ENCODE data around the gene POLR1C.

DNA sequence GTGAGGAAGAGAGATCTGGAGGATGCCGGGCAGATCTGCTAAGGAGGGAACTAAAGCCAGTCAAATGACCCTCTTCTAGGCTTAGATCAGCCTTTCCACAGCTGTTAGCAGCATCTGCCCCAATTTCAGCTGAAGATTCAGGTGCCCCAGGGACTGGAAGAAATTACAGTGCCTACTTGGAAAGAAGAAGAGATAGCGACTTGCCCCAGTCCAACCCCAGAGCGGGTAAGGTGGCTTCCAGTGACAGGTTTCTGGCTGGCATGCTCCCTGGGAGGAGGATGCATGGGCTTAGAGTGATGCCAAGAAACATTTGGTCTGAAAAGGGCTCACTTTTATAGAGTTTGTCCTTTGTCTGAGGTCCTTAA lies 38.9 kb upstream of the POLR1C start:
- TF ChIP-seq, protein P1, sequence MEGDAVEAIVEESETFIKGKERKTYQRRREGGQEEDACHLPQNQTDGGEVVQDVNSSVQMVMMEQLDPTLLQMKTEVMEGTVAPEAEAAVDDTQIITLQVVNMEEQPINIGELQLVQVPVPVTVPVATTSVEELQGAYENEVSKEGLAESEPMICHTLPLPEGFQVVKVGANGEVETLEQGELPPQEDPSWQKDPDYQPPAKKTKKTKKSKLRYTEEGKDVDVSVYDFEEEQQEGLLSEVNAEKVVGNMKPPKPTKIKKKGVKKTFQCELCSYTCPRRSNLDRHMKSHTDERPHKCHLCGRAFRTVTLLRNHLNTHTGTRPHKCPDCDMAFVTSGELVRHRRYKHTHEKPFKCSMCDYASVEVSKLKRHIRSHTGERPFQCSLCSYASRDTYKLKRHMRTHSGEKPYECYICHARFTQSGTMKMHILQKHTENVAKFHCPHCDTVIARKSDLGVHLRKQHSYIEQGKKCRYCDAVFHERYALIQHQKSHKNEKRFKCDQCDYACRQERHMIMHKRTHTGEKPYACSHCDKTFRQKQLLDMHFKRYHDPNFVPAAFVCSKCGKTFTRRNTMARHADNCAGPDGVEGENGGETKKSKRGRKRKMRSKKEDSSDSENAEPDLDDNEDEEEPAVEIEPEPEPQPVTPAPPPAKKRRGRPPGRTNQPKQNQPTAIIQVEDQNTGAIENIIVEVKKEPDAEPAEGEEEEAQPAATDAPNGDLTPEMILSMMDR (IDR thresholded peaks at IDR 0.05): no peak
- no peak for TF ChIP-seq POLR2A (IDR thresholded peaks at IDR 0.05)
- no peak for TF ChIP-seq POLR2AphosphoS5 (IDR thresholded peaks at IDR 0.05)

Measured in upper lobe of left lung (tissue), 4 donors.